HCT116 (cell line): ENCODE data around the gene TTLL11.

Experiments
- CTCF ChIP-seq, 3 experiments: fragments of 200-600 bp in 1 of 3; sonication (generic) in 1 of 3; IDR thresholded peaks in 2 of 3; conservative IDR thresholded peaks in 1 of 3; 2 replicates each; pipeline ENCODE4 v1.5.1; 2012 to 2017; ENCODE audit warnings: low read depth in 2 of 3, low read length in 2 of 3, antibody characterized with exemption in 1 of 3, borderline replicate concordance in 1 of 3, control low read depth in 1 of 3, mild to moderate bottlenecking in 1 of 3, mixed read lengths in 1 of 3, mixed run types in 1 of 3, moderate library complexity in 1 of 3; ENCODE audit not compliant: insufficient read depth in 1 of 3
- POLR2AphosphoS5 ChIP-seq: IDR thresholded peaks from 2 replicates; pipeline ENCODE4 v1.6.1; 2011; ENCODE audit warnings: mild to moderate bottlenecking, low read depth, low read length, moderate library complexity
- REST ChIP-seq: IDR thresholded peaks from 2 replicates; pipeline ENCODE4 v1.6.1; 2012; ENCODE audit warnings: low read depth
- TCF7L2 ChIP-seq: IDR thresholded peaks from 2 replicates; pipeline ENCODE4 v1.7.0; 2011; ENCODE audit warnings: borderline replicate concordance, inconsistent platforms; ENCODE audit not compliant: insufficient read depth, insufficient read length; ENCODE audit errors: extremely low read depth
- ZFX ChIP-seq: fragments of 450-650 bp; IDR thresholded peaks from 2 replicates; pipeline ENCODE4 v1.6.1; 2017
- ZNF274 ChIP-seq: fragments of 200-500 bp; sonication (Bioruptor generic); IDR thresholded peaks from 2 replicates; pipeline ENCODE4 v1.6.1; 2014; ENCODE audit warnings: mild to moderate bottlenecking, low read depth, low read length, inconsistent platforms
- TF ChIP-seq, protein P1 (sequence below): IDR thresholded peaks from 2 replicates; pipeline ENCODE4 v1.6.1; 2012

- no peak for TF ChIP-seq TCF7L2
- TF ChIP-seq POLR2AphosphoS5, result no peak
- TF ChIP-seq REST, result no peak
- TF ChIP-seq, protein P1, sequence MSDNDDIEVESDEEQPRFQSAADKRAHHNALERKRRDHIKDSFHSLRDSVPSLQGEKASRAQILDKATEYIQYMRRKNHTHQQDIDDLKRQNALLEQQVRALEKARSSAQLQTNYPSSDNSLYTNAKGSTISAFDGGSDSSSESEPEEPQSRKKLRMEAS, result no peak
- peak; percentile 52 to 73 (median 65); a peak in 5 of 6 replicates for TF ChIP-seq CTCF (IDR thresholded peaks at IDR 0.05 in 2 of 3, conservative IDR thresholded peaks at IDR 0.05 in 1 of 3; ENCODE audit: borderline replicate concordance in 1 of 3, insufficient read depth in 1 of 3, low read depth in 2 of 3, low read length in 2 of 3)
- no peak for TF ChIP-seq ZNF274
- no peak for TF ChIP-seq ZFX
Observed at GRCh38 chr9:122005597-122005996, 87.5 kb downstream of the TTLL11 start.
